ENCODE data around the gene ARL5A.
"Not testable (repeated sequence)": the region's sequence is repeated elsewhere in the genome, so short reads cannot be mapped to it uniquely, and the experiment has no call there.

Gene ARL5A, protein sequence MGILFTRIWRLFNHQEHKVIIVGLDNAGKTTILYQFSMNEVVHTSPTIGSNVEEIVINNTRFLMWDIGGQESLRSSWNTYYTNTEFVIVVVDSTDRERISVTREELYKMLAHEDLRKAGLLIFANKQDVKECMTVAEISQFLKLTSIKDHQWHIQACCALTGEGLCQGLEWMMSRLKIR

DNA sequence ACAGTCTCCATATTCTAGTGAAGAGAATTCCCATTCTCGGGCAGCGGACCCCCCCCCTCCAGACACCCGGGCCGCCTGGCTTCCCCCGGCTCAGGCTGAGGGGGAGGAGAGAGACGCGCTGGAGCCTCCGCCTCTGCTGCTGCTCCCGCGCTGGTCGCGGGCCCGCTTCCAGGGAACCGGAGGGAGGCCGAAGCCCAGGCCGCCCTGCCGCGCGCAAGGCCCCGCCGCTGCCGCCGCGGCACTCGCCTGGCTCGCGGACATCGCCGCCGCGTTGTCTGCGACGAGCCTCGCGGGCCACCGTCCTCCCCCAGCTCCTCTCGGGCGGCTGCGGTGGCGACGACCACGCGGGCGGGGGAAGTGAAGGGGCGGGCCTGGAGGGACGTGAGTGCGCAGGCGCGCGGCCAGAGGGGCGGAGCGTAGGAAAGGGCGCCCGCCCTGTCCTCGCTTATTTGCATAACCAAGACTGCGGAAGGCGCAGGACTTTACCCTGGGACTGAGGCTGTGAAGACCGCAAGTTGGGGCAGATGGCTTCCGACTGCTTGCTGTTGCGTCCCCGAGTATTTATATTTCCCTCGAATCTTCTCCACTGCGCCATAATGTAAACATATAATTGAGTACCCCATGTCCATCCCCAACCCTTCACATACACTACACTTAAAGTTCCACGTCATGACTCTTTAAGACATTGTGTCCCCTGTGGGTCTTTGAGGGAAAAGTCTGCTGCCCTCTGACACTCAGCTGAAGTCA lies at the start of gene ARL5A:
Gene ARL5A, minus strand, starts transcription at position 279 of the 747 bp plus-strand sequence. Its CDS starts 245 bp downstream, at position 34.
- H3K4me3 ChIP-seq (replicated peaks in 1 of 2; ENCODE audit: low read depth in 2 of 2, low read length in 2 of 2), result peak within 1 kb of the TSS; percentile 83 to 92
- TF ChIP-seq, protein P1, sequence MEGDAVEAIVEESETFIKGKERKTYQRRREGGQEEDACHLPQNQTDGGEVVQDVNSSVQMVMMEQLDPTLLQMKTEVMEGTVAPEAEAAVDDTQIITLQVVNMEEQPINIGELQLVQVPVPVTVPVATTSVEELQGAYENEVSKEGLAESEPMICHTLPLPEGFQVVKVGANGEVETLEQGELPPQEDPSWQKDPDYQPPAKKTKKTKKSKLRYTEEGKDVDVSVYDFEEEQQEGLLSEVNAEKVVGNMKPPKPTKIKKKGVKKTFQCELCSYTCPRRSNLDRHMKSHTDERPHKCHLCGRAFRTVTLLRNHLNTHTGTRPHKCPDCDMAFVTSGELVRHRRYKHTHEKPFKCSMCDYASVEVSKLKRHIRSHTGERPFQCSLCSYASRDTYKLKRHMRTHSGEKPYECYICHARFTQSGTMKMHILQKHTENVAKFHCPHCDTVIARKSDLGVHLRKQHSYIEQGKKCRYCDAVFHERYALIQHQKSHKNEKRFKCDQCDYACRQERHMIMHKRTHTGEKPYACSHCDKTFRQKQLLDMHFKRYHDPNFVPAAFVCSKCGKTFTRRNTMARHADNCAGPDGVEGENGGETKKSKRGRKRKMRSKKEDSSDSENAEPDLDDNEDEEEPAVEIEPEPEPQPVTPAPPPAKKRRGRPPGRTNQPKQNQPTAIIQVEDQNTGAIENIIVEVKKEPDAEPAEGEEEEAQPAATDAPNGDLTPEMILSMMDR (IDR thresholded peaks at IDR 0.05; ENCODE audit: low read depth, low read length), result no peak
- DNase-seq (ENCODE audit: low read depth in 2 of 2), result peak; percentile 96 to 98

DNA sequence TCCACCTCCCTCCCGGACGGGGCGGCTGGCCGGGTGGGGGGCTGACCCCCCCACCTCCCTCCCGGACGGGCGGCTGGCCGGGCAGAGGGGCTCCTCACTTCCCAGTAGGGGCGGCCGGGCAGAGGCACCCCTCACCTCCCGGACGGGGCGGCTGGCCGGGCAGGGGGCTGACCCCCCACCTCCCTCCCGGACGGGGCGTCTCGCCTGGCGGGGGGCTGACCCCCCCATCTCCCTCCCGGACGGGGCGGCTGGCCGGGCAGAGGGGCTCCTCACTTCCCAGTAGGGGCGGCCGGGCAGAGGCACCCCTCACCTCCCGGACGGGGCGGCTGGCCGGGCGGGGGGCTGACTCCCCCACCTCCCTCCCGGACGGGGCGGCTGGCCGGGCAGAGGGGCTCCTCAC lies 47.4 kb upstream of the ARL5A start:
- not testable (repeated sequence) for DNase-seq (ENCODE audit: low read depth in 2 of 2); H3K4me3 ChIP-seq (replicated peaks in 1 of 2; ENCODE audit: low read depth in 2 of 2, low read length in 2 of 2)

DNA sequence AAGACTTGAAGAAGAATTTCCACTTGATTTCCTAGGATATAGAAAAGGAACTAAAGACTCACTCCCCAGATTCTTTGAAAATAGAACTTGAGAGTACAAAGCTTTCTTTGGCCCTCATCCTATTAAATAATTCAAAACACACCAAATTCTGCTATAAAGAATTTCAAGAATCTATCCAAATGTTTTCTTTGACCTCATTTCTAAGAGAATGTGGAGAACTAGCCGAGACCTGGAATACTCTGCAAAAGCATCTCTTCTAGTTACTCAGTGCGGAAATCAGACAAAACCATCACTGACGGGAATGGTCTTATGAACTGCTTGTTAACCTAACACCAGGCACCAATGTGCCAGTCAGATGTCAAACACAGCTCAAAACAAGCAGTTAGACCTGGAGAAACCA lies 44.2 kb upstream of the ARL5A start:
- no peak for DNase-seq (ENCODE audit: low read depth in 2 of 2)
- TF ChIP-seq, protein P1 (IDR thresholded peaks at IDR 0.05; ENCODE audit: low read depth, low read length), result no peak
- H3K4me3 ChIP-seq (replicated peaks in 1 of 2; ENCODE audit: low read depth in 2 of 2, low read length in 2 of 2), result no peak overlapping the region

DNA sequence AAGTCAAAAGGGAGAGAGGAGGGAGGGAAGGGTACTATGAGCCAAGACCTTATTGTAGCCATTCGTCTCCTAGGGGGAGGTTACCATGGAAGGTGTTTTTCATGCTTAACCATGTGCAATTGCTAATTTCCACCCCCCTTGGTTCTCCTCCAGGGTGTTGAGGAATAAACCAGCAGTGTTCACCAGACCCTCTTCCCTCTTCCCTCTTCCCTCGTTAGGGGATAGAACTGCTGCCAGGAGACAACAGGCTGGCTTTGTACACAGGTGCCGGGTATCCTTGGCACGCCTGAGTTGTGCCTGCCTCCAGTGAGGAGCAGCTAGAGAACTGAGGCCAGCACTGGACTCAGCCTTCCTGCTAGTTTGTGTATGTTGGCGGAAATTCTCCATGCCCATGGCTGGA lies 41.1 kb upstream of the ARL5A start:
- no peak overlapping the region for H3K4me3 ChIP-seq (replicated peaks in 1 of 2; ENCODE audit: low read depth in 2 of 2, low read length in 2 of 2)
- TF ChIP-seq, protein P1 (IDR thresholded peaks at IDR 0.05; ENCODE audit: low read depth, low read length), result no peak
- no peak for DNase-seq (ENCODE audit: low read depth in 2 of 2)

DNA sequence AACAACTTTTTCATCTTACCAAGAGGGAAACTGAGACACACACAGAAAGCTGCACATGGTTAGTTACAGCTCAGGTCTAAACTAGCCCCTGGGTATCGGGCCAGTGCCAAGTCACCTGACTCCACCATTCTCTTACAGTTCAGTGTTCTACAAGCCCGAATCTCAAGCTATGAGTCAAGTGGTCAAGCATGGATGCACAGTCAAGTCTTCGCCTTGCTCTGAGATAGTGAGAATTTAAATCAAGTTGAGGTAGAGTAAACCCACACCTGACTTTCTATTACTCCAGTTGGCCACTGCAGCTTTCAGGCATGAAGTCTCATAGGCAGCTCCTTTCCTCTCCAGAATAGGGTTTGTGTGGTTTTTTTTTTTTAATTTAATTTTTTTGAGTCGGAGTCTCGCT lies 34.5 kb upstream of the ARL5A start:
- no peak overlapping the region for H3K4me3 ChIP-seq (replicated peaks in 1 of 2; ENCODE audit: low read depth in 2 of 2, low read length in 2 of 2)
- TF ChIP-seq, protein P1 (IDR thresholded peaks at IDR 0.05; ENCODE audit: low read depth, low read length), result no peak
- no peak for DNase-seq (ENCODE audit: low read depth in 2 of 2)

DNA sequence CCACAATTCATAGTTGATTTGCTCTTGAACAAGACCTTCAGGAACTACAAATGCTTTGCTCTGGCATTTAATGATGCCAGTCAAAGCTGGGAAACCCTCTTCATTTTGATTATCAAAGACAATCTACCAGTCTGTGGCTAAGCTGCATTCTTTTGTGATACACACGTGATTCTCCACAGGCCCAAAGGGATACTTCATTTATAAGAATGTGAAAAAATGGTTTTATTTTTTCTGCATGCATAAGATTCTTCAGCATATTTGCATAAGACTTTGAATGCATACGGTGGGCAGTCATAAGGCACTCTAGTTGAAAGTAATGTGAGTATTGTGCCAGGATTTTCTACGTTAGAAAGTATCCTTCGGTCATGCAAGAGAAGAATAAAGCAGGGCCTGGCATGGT lies 33.0 kb upstream of the ARL5A start:
- TF ChIP-seq, protein P1 (IDR thresholded peaks at IDR 0.05; ENCODE audit: low read depth, low read length), result no peak
- H3K4me3 ChIP-seq (replicated peaks in 1 of 2; ENCODE audit: low read depth in 2 of 2, low read length in 2 of 2), result no peak overlapping the region
- no peak for DNase-seq (ENCODE audit: low read depth in 2 of 2)

DNA sequence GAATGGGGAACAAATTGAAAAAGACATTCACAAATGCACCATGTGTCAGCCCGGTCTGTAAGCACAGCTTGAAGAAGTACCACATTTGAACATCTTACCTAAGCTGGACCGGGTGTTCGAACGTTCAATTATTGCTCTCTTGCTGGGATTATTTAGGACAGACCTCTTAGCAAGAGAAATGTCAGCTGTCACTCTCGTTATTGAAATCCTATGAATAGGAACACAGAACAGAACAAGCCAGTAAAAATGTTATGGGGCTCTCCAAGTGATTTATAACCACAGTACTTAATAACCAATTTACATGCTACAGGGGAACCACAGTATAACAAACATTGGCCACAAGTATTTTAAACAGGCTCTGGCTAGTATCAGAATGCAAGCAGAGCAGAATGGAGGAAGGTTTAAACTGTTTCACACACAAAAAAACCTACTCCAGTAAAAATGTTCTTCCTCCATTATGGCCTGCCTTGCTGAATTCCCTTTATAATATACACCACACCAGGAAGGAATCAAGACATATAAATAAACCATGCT lies 32.5 kb upstream of the ARL5A start:
- TF ChIP-seq, protein P1 (IDR thresholded peaks at IDR 0.05; ENCODE audit: low read depth, low read length), result no peak
- no peak overlapping the region for H3K4me3 ChIP-seq (replicated peaks in 1 of 2; ENCODE audit: low read depth in 2 of 2, low read length in 2 of 2)
- no peak for DNase-seq (ENCODE audit: low read depth in 2 of 2)

Data from cardiac fibroblast (primary cell).